ENCODE results near the gene CCR5AS.

GRCh38 chr3:46453526-46454208 lies 46.8 kb upstream of the CCR5AS start:
- TF ChIP-seq CTCF (IDR thresholded peaks at IDR 0.05) (no peak), ZFX (IDR thresholded peaks at IDR 0.05; ENCODE audit: borderline replicate concordance) (no peak)

All from 22Rv1 (cell line).